ENCODE measurements around the gene MYH15. TPM values are rescaled to one million over a fixed set of nuclear protein-coding genes. Genes with fewer than 3 reads are reported as not detected.

The MYH15 gene
- total RNA-seq, 4 donors from 2014 or later: 0.10 to 0.27 (median 0.13) TPM; not detected in 1

Other genes with a start within 250 kb of the MYH15 start
- gene HHLA2, start 214.0 kb downstream of the MYH15 start, total RNA-seq: under 1 TPM in 1 of 4 donors, not detected in 3; 0.49 TPM
- gene CIP2A, start 78.8 kb upstream of the MYH15 start, total RNA-seq: 1 to 10 TPM in 2 of 4 donors, under 1 TPM in 2; 0.61 to 1.9 (median 0.96) TPM
- gene DZIP3, start 79.1 kb upstream of the MYH15 start, total RNA-seq: 1 to 10 TPM; 3.4 to 7.8 (median 5.7) TPM
- gene RETNLB, start 246.8 kb upstream of the MYH15 start, total RNA-seq: not detected

All from gastrocnemius medialis (tissue), 4 donors.